ENCODE results near the gene OAS2.

OAS2 gene

DNA sequence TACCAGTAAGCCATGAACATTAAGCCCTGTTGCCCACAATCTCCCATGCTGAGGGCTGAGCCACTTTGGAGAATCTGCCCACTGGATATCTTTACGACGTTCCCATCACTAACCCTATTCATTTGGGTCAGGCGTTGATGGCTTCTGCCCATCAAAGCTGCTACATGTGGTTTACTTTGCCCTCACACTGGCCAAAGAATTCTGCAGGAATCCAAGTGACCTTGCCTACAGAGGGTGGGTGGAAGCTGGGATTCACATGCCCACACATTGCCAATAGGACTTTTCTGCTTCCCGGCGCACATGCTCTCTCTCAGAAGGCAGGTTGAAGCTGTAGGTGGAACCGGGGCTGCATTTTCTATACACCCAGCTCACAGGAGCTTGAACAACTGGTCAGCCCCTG lies 28.3 kb downstream of the OAS2 start:
- H3K36me3 ChIP-seq (ENCODE audit: control insufficient read depth in 1 of 2, insufficient read depth in 2 of 2, low read length in 2 of 2): peaks cover 9 to 35% of the 10 kb centered on the region in 2 donors
- H3K4me1 ChIP-seq (ENCODE audit: control insufficient read depth in 1 of 2, insufficient read depth in 2 of 2, low read length in 2 of 2): no peaks in the 10 kb centered on the region
- no peak overlapping the region for H3K9ac ChIP-seq (ENCODE audit: low read depth in 1 of 2, low read length in 2 of 2)
- H3K27ac ChIP-seq (ENCODE audit: low read depth, low read length): no peak overlapping the region
- H3K4me3 ChIP-seq (ENCODE audit: low read depth in 1 of 2, low read length in 2 of 2): no peak overlapping the region
- H3K9me3 ChIP-seq (ENCODE audit: control insufficient read depth in 1 of 2, low read length in 2 of 2): peaks cover 2 to 5% of the 10 kb centered on the region in 2 donors
- no peaks in the 10 kb centered on the region for H3K27me3 ChIP-seq (ENCODE audit: control insufficient read depth in 1 of 2, insufficient read depth in 2 of 2, low read length in 2 of 2)

DNA sequence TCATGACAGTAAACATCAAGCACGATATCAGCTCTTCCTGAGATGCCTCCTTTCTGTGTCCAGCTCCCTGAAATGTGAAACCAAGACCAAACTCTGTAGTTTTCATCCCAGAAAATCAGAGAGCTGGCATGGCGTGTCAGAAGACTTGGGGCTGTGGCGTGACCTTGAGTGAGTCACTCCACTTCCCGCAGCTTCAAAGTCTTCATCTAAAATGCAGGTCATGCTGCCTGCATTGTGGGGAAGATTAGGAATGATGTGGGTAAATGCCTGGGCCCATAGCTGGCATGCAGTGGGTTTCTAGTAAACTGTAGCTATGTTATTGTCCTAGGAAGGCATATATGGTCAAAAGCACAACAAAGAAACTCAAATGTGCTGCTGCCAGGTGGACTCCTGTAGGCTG lies 28.8 kb downstream of the OAS2 start:
- Histone ChIP-seq H3K9ac (ENCODE audit: low read depth in 1 of 2, low read length in 2 of 2) (no peak overlapping the region), H3K27me3 (ENCODE audit: control insufficient read depth in 1 of 2, insufficient read depth in 2 of 2, low read length in 2 of 2) (no peaks in the 10 kb centered on the region), H3K4me3 (ENCODE audit: low read depth in 1 of 2, low read length in 2 of 2) (no peak overlapping the region), H3K9me3 (ENCODE audit: control insufficient read depth in 1 of 2, low read length in 2 of 2) (peaks cover 2 to 5% of the 10 kb centered on the region in 2 donors), H3K36me3 (ENCODE audit: control insufficient read depth in 1 of 2, insufficient read depth in 2 of 2, low read length in 2 of 2) (peaks cover 9 to 35% of the 10 kb centered on the region in 2 donors), H3K27ac (ENCODE audit: low read depth, low read length) (no peak overlapping the region), H3K4me1 (ENCODE audit: control insufficient read depth in 1 of 2, insufficient read depth in 2 of 2, low read length in 2 of 2) (no peaks in the 10 kb centered on the region)

DNA sequence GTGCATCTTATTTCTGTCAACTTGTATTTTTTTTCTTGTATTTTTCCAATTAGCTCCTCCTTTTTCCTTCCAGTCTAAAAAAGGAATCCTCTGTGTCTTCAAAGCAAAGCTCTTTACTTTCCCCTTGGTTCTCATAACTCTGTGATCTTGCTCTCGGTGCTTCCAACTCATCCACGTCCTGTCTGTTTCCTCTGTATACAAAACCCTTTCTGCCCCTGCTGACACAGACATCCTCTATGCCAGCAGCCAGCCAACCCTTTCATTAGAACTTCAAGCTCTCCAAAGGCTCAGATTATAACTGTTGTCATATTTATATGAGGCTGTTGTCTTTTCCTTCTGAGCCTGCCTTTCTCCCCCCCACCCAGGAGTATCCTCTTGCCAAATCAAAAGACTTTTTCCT lies 32.4 kb downstream of the OAS2 start:
- Histone ChIP-seq H3K9me3 (ENCODE audit: control insufficient read depth in 1 of 2, low read length in 2 of 2) (peaks cover 2 to 5% of the 10 kb centered on the region in 2 donors), H3K27ac (ENCODE audit: low read depth, low read length) (no peak overlapping the region), H3K4me3 (ENCODE audit: low read depth in 1 of 2, low read length in 2 of 2) (no peak overlapping the region), H3K36me3 (ENCODE audit: control insufficient read depth in 1 of 2, insufficient read depth in 2 of 2, low read length in 2 of 2) (peaks cover 9 to 29% of the 10 kb centered on the region in 2 donors), H3K9ac (ENCODE audit: low read depth in 1 of 2, low read length in 2 of 2) (no peak overlapping the region), H3K4me1 (ENCODE audit: control insufficient read depth in 1 of 2, insufficient read depth in 2 of 2, low read length in 2 of 2) (no peaks in the 10 kb centered on the region), H3K27me3 (ENCODE audit: control insufficient read depth in 1 of 2, insufficient read depth in 2 of 2, low read length in 2 of 2) (no peaks in the 10 kb centered on the region)

DNA sequence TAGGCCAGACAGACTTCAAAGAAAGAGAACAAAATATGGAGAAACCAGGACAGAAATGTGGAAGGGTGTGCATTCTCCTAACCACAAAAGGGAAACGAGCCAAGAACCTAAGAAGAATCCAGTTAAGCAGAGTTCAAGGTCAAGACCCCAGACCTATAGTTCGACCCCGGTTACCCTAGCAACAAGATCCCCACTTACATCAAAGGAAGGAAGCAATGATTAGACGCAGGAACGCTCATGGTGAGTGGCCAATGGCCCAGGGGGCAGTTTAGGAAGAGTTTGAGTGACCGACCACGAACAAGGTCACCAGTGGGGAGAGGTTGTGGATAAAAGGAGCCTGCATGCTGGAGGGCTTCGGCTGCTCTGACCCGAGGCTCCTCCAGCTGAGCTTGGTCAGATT lies 36.2 kb downstream of the OAS2 start:
- Histone ChIP-seq H3K9ac (ENCODE audit: low read depth in 1 of 2, low read length in 2 of 2) (no peak overlapping the region), H3K27ac (ENCODE audit: low read depth, low read length) (no peak overlapping the region), H3K27me3 (ENCODE audit: control insufficient read depth in 1 of 2, insufficient read depth in 2 of 2, low read length in 2 of 2) (no peaks in the 10 kb centered on the region), H3K4me3 (ENCODE audit: low read depth in 1 of 2, low read length in 2 of 2) (no peak overlapping the region), H3K9me3 (ENCODE audit: control insufficient read depth in 1 of 2, low read length in 2 of 2) (peaks cover 2 to 5% of the 10 kb centered on the region in 2 donors), H3K36me3 (ENCODE audit: control insufficient read depth in 1 of 2, insufficient read depth in 2 of 2, low read length in 2 of 2) (peaks cover 2 to 7% of the 10 kb centered on the region in 2 donors), H3K4me1 (ENCODE audit: control insufficient read depth in 1 of 2, insufficient read depth in 2 of 2, low read length in 2 of 2) (no peaks in the 10 kb centered on the region)

DNA sequence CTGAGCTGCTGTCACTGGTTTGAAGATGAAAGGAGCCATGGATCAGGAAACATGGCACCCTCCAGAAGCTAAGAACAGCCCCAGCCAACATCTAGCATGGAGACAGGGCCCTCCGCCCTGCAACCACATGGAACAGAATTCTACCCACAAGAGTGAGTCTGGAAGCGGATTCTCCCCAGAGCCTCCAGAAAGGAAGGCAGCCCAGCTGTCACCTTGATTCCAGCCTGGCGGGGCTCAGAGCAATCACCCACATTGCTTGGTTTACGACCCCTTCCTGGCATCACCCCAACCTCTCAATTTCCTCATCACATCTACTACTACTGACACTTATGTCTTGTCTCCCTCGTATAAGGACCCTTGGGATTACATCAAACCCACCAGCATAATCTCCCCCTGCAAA lies 38.5 kb downstream of the OAS2 start:
- H3K9me3 ChIP-seq (ENCODE audit: control insufficient read depth in 1 of 2, low read length in 2 of 2): no peaks in the 10 kb centered on the region
- no peak overlapping the region for H3K9ac ChIP-seq (ENCODE audit: low read depth in 1 of 2, low read length in 2 of 2)
- H3K27ac ChIP-seq (ENCODE audit: low read depth, low read length): no peak overlapping the region
- no peaks in the 10 kb centered on the region for H3K4me1 ChIP-seq (ENCODE audit: control insufficient read depth in 1 of 2, insufficient read depth in 2 of 2, low read length in 2 of 2)
- H3K36me3 ChIP-seq (ENCODE audit: control insufficient read depth in 1 of 2, insufficient read depth in 2 of 2, low read length in 2 of 2): no peaks in the 10 kb centered on the region
- peaks cover 0 to 6% of the 10 kb centered on the region in 2 donors for H3K27me3 ChIP-seq (ENCODE audit: control insufficient read depth in 1 of 2, insufficient read depth in 2 of 2, low read length in 2 of 2)
- H3K4me3 ChIP-seq (ENCODE audit: low read depth in 1 of 2, low read length in 2 of 2): no peak overlapping the region

DNA sequence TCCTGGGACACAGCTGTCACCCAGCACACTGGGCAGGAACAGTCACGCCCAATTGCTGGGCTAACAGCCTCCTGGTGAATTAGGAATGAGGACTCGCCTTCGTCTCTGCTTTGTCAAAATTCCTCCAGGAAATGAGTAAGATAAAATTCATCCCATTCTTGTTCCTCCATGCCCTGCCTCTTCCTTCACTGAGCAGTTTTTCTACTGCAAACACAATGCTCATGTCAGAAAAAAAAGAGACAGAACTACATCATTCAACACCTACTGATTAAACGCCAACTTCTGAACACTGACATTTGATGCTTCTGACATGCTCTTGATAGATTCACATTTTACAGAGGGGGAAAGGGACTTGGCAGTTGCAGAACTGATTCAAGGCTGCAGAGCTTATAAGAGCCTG lies 40.7 kb downstream of the OAS2 start:
- H3K27ac ChIP-seq (ENCODE audit: low read depth, low read length): no peak overlapping the region
- no peaks in the 10 kb centered on the region for H3K9me3 ChIP-seq (ENCODE audit: control insufficient read depth in 1 of 2, low read length in 2 of 2)
- no peak overlapping the region for H3K9ac ChIP-seq (ENCODE audit: low read depth in 1 of 2, low read length in 2 of 2)
- no peaks in the 10 kb centered on the region for H3K36me3 ChIP-seq (ENCODE audit: control insufficient read depth in 1 of 2, insufficient read depth in 2 of 2, low read length in 2 of 2)
- no peak overlapping the region for H3K4me3 ChIP-seq (ENCODE audit: low read depth in 1 of 2, low read length in 2 of 2)
- no peaks in the 10 kb centered on the region for H3K4me1 ChIP-seq (ENCODE audit: control insufficient read depth in 1 of 2, insufficient read depth in 2 of 2, low read length in 2 of 2)
- H3K27me3 ChIP-seq (ENCODE audit: control insufficient read depth in 1 of 2, insufficient read depth in 2 of 2, low read length in 2 of 2): peaks cover 0 to 6% of the 10 kb centered on the region in 2 donors

DNA sequence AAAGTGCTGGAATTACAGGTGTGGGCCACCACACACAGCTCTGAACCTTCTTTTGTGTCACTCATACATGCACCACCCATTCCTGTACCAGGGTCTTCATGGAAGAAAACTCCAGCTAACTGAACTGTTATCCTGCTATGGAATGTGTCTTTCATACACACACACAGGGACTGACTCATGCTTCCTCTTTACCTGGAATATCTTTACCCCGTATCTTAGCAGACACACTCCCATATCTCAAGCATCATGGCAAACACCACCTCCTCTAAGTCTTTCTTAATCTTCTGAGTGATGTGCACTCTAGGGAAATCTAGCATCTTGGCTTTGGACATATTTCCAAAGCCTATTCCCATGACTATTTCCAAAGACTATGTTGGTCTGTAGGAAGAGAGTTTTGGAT lies 43.2 kb downstream of the OAS2 start:
- Histone ChIP-seq H3K36me3 (ENCODE audit: control insufficient read depth in 1 of 2, insufficient read depth in 2 of 2, low read length in 2 of 2) (no peaks in the 10 kb centered on the region), H3K27me3 (ENCODE audit: control insufficient read depth in 1 of 2, insufficient read depth in 2 of 2, low read length in 2 of 2) (peaks cover 0 to 6% of the 10 kb centered on the region in 2 donors), H3K9me3 (ENCODE audit: control insufficient read depth in 1 of 2, low read length in 2 of 2) (no peaks in the 10 kb centered on the region), H3K4me1 (ENCODE audit: control insufficient read depth in 1 of 2, insufficient read depth in 2 of 2, low read length in 2 of 2) (no peaks in the 10 kb centered on the region), H3K4me3 (ENCODE audit: low read depth in 1 of 2, low read length in 2 of 2) (no peak overlapping the region), H3K9ac (ENCODE audit: low read depth in 1 of 2, low read length in 2 of 2) (no peak overlapping the region), H3K27ac (ENCODE audit: low read depth, low read length) (no peak overlapping the region)

DNA sequence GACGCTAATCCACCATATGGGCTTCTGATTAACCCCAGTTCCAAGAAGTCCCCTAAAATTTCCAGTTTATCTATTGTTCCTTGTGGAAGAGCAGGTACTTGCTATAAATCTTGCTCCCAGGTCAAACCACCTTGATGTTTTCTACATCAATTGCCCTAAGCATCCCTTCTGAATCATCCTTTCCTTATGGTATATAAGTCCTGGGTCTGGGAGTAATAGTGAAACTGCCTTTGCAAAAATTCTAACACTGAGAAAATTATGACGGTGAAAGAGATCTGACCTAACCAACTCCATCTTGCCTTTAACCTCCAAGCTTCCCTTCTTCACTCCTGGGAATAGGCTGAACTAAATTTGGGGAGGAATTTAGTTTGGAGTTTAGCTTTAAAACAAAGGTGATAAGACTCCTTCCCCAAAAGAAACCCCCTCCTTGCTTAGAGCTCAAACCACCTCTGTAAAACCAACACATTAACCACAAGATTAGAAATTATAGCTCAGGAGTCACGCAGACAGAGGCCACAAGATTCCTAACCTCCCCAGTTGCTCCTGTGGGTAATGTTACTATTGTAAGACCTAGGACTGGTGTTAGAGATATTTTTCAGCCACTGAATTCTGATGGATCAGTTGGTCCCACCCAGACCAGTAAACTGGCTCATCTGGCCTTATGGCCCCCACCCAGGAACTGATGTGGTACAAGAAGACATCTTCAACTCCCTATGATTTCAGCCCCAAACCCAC lies 44.4 kb downstream of the OAS2 start:
- Histone ChIP-seq H3K27ac (ENCODE audit: low read depth, low read length) (no peak overlapping the region), H3K27me3 (ENCODE audit: control insufficient read depth in 1 of 2, insufficient read depth in 2 of 2, low read length in 2 of 2) (peaks cover 0 to 6% of the 10 kb centered on the region in 2 donors), H3K9ac (ENCODE audit: low read depth in 1 of 2, low read length in 2 of 2) (no peak overlapping the region), H3K9me3 (ENCODE audit: control insufficient read depth in 1 of 2, low read length in 2 of 2) (no peaks in the 10 kb centered on the region), H3K4me3 (ENCODE audit: low read depth in 1 of 2, low read length in 2 of 2) (no peak overlapping the region), H3K4me1 (ENCODE audit: control insufficient read depth in 1 of 2, insufficient read depth in 2 of 2, low read length in 2 of 2) (no peaks in the 10 kb centered on the region), H3K36me3 (ENCODE audit: control insufficient read depth in 1 of 2, insufficient read depth in 2 of 2, low read length in 2 of 2) (no peaks in the 10 kb centered on the region)

DNA sequence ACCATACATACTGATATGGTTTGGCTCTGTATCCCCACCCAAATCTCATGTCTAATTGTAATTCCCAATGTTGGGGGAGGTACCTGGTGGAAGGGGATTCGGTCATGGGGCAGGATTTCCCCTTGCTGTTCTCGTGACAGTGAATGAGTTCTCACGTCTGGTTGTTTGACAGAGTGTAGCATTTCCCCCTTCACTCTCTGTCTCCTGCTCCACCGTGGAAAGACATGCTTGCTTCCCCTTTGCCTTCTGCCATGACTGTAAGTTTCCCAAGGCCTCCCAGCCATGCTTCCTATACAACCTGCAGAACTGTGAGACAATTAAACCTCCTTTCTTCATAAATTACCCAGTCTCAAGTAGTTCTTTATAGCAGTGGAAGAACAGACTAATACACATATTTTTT lies 49.4 kb downstream of the OAS2 start:
- no peaks in the 10 kb centered on the region for H3K36me3 ChIP-seq (ENCODE audit: control insufficient read depth in 1 of 2, insufficient read depth in 2 of 2, low read length in 2 of 2)
- H3K9ac ChIP-seq (ENCODE audit: low read depth in 1 of 2, low read length in 2 of 2): no peak overlapping the region
- H3K27ac ChIP-seq (ENCODE audit: low read depth, low read length): no peak overlapping the region
- no peak overlapping the region for H3K4me3 ChIP-seq (ENCODE audit: low read depth in 1 of 2, low read length in 2 of 2)
- H3K27me3 ChIP-seq (ENCODE audit: control insufficient read depth in 1 of 2, insufficient read depth in 2 of 2, low read length in 2 of 2): peaks cover 0 to 3% of the 10 kb centered on the region in 2 donors
- no peaks in the 10 kb centered on the region for H3K9me3 ChIP-seq (ENCODE audit: control insufficient read depth in 1 of 2, low read length in 2 of 2)
- no peaks in the 10 kb centered on the region for H3K4me1 ChIP-seq (ENCODE audit: control insufficient read depth in 1 of 2, insufficient read depth in 2 of 2, low read length in 2 of 2)

DNA sequence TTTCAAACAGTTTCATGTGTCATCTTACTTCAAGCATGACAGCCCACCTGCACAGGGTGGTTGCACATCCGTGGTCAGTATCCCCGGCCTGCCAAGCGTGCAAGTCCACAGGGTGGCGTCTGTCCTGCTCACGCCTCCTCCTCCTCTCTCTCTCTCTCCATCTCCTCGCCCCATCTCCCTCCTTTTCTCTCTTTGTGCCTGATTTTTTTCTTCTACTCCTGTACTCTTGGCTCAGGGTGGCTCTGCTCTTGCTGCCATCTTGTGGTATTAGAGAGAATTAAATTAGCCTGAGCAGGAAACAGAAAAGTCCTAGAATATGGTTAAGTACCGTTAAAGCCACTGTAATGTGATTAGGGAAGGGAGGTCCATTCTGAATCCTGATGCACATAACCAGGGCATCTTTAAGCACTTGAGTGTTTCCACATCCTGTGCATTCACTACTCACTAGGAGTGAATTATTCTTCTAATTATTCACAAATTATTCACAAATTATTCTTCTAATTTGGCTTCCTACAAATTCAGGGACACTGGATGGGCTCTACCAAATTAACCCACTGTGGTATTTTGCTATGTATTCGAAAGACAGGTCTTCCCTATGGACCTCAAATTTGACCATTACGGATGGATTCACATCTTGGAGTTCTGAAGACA lies 52.7 kb downstream of the OAS2 start:
- no peaks in the 10 kb centered on the region for H3K9me3 ChIP-seq (ENCODE audit: control insufficient read depth in 1 of 2, low read length in 2 of 2)
- H3K4me3 ChIP-seq (ENCODE audit: low read depth in 1 of 2, low read length in 2 of 2): no peak overlapping the region

More for the DNA sequence above, 52.7 kb downstream of the OAS2 start:
- Histone ChIP-seq H3K9ac (ENCODE audit: low read depth in 1 of 2, low read length in 2 of 2) (no peak overlapping the region), H3K36me3 (ENCODE audit: control insufficient read depth in 1 of 2, insufficient read depth in 2 of 2, low read length in 2 of 2) (no peaks in the 10 kb centered on the region), H3K27me3 (ENCODE audit: control insufficient read depth in 1 of 2, insufficient read depth in 2 of 2, low read length in 2 of 2) (peaks cover 0 to 3% of the 10 kb centered on the region in 2 donors), H3K27ac (ENCODE audit: low read depth, low read length) (no peak overlapping the region), H3K4me1 (ENCODE audit: control insufficient read depth in 1 of 2, insufficient read depth in 2 of 2, low read length in 2 of 2) (no peaks in the 10 kb centered on the region)

Data from duodenal mucosa (tissue), 2 donors.